ENCODE data around the gene AHNAK.
"Not testable (repeated sequence)": the region's sequence is repeated elsewhere in the genome, so short reads cannot be mapped to it uniquely, and the experiment has no call there.

The AHNAK gene

GRCh38 chr11:62452839-62453468 lies 93.7 kb downstream of the AHNAK start:
- DNase-seq, result no peak

GRCh38 chr11:62452261-62452660 lies 94.3 kb downstream of the AHNAK start:
- DNase-seq, result no peak

GRCh38 chr11:62451241-62451621 lies 95.4 kb downstream of the AHNAK start:
- DNase-seq, result no peak

- DNase-seq, result no peak
These were observed 95.9 kb downstream of the AHNAK start for GRCh38 chr11:62450543-62451240.

GRCh38 chr11:62449912-62450311 lies 96.7 kb downstream of the AHNAK start:
- DNase-seq, result not testable (repeated sequence)

- no peak for DNase-seq
These were observed 97.2 kb downstream of the AHNAK start for GRCh38 chr11:62449451-62449851.

GRCh38 chr11:62446091-62446490 lies 100.5 kb downstream of the AHNAK start:
- no peak for DNase-seq

GRCh38 chr11:62445314-62445740 lies 101.3 kb downstream of the AHNAK start:
- no peak for DNase-seq

- DNase-seq, result no peak
These were observed 101.8 kb downstream of the AHNAK start for GRCh38 chr11:62444835-62445234.

GRCh38 chr11:62444236-62444833 lies 102.3 kb downstream of the AHNAK start:
- DNase-seq, result peak; percentile 52

- no peak for DNase-seq
These were observed 103.0 kb downstream of the AHNAK start for GRCh38 chr11:62443390-62444235.

GRCh38 chr11:62439785-62440602 lies 106.6 kb downstream of the AHNAK start:
- no peak for DNase-seq

GRCh38 chr11:62438641-62439040 lies 108.0 kb downstream of the AHNAK start:
- DNase-seq, result no peak

GRCh38 chr11:62437616-62438015 lies 109.0 kb downstream of the AHNAK start:
- no peak for DNase-seq

GRCh38 chr11:62435846-62436660 lies 110.6 kb downstream of the AHNAK start:
- DNase-seq, result no peak

GRCh38 chr11:62433904-62434276 lies 112.7 kb downstream of the AHNAK start:
- DNase-seq, result no peak

- no peak for DNase-seq
These were observed 113.3 kb downstream of the AHNAK start for GRCh38 chr11:62433141-62433903.

- DNase-seq, result no peak
These were observed 113.9 kb downstream of the AHNAK start for GRCh38 chr11:62432695-62433094.

GRCh38 chr11:62431171-62431901 lies 115.3 kb downstream of the AHNAK start:
- DNase-seq, result no peak

- no peak for DNase-seq
These were observed 116.2 kb downstream of the AHNAK start for GRCh38 chr11:62430425-62430824.
